ENCODE data around the gene HIBCH.
A peak's percentile ranks its signal among the peaks of the same experiment; 100 is the strongest.

Gene HIBCH

GRCh38 chr2:190183539-190183938, 136.1 kb downstream of the HIBCH start:
- DNase-seq (ENCODE audit: low read depth) = no peak
- TF ChIP-seq CTCF (IDR thresholded peaks at IDR 0.05; ENCODE audit: low read depth, low read length, missing control alignments) = no peak
- H3K4me3 ChIP-seq (ENCODE audit: low read depth, low read length) = no peak overlapping the region

DNA sequence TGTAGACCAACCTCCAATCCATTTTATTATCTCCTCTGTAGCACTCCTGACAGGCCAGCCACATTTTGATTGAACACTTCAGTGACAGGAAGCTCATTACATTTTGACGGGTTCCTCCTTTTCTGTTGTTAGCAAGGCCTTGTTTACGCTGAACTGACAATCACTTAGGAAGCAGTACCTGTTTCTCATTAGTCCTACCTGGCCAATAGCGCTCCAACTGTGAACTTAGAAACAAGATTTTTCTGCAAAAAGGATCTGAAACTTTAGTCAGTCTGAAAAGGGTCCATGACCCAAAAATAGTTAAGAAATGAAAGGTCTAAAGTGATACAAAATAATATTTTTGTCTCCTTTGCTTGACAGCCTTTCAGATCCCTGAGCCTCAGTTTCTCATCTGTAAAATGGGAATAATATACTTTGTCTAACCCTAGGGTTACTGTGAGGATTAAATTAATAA, 137.5 kb downstream of the HIBCH start:
- peak; percentile 55 for DNase-seq (ENCODE audit: low read depth)

DNA sequence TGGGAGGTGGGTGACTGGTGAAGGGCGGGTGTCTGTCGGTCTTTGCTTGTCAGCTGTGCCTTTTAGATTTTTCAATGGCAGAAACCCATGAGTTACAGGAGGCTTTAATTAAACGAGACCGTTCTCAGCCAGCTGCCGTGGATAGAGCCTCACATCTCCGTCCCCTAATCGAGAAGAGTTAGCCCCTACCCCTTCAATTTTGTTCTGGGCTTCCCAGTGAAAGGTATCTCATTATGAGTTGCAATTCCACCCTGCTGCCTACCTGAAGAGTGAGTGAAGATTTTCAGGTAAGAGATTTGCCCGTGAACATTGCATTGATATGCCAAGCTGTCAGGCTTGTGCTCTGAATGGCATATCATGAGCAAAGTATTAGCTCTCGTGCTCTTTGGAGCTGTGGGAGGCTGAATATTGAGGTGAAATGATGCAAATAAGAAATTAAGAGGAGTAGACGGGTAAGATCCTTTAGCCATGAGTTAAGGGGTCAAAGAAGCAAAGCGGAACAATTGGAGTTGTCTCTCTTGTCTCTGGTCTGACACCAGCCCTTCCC, 138.4 kb downstream of the HIBCH start:
- no peak for DNase-seq (ENCODE audit: low read depth)
- peak overlapping the region; percentile 84 for H3K4me3 ChIP-seq (ENCODE audit: low read depth, low read length)
- TF ChIP-seq CTCF (IDR thresholded peaks at IDR 0.05; ENCODE audit: low read depth, low read length, missing control alignments) = no peak

More for the DNA sequence above, 137.5 kb downstream of the HIBCH start:
- H3K4me3 ChIP-seq (ENCODE audit: low read depth, low read length) = peak overlapping the region; percentile 6; the same call in 1 of the 2 replicates
- TF ChIP-seq CTCF (IDR thresholded peaks at IDR 0.05; ENCODE audit: low read depth, low read length, missing control alignments) = no peak

DNA sequence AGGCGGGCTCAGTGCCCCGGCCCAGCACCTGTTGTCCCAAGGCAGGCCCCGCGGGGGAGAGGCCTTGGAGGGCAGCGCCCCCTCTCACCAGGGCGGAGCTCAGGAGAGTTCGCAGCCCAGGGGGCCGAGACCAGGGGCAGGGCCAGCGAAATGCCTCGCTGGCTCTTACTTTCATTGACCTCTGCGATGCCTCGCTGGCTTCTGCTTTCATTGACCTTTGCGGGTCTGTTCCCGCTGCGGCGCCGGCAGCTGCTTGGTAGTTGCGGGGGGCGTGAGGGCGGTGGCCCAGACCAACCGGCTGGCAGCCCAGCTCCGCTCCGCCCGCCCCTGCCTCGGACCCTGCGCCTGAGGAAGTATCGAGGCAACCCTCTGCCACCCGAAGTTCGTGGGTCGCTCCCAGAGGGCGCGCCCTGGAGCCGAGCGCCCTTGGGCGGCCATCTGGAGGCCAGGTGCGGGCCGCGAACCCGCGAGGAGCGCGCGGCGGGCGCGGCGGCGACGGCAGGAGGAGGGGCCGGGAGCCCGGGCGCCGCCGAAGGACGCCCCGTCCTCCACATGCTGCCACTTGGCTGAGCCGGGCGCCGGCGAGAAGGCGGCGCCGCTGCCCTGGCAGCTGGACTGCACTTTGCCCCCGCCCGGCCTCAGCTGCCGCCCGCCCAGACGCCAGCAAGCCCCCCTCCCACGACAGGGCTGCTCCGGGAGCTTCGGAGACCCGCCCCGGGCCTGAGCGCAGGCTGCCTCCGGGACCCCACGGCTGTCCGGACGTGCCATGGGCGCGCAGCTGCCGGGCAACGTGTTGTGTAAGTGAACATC, 139.1 kb downstream of the HIBCH start:
- peak; percentile 66 for TF ChIP-seq CTCF (IDR thresholded peaks at IDR 0.05; ENCODE audit: low read depth, low read length, missing control alignments)
- peak; percentile 43 for DNase-seq (ENCODE audit: low read depth)
- H3K4me3 ChIP-seq (ENCODE audit: low read depth, low read length) = peak overlapping the region; percentile 84

DNA sequence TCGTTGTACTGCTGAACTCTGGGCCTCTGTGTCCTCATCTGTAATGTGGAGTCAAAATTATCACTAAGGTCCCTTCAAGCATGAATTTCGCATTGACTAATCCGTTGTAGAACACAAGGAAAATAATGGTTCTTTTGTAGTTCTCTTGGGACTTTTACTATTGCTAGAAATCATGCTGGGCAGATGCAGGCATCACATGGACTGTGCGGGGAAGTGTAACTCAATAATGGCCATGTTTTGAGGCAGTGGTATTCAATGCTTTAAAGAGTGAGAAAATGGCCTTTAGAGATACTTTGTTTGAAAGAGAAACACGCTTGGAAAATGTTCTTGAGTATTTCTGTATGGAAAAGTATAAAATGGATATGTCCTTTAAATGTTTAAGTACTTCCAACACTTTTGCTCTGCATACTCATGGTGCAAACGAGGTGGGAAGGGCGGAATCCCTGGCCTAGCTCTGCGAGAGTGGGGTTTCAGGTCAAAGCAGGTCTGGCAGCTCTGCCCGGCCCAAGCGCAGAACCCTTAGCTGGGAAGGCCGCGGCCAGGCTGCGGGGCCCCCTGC, 139.8 kb downstream of the HIBCH start:
- TF ChIP-seq CTCF (IDR thresholded peaks at IDR 0.05; ENCODE audit: low read depth, low read length, missing control alignments) = no peak
- peak overlapping the region; percentile 84 for H3K4me3 ChIP-seq (ENCODE audit: low read depth, low read length)
- no peak for DNase-seq (ENCODE audit: low read depth)

GRCh38 chr2:190178066-190178722, 141.4 kb downstream of the HIBCH start:
- no peak for TF ChIP-seq CTCF (IDR thresholded peaks at IDR 0.05; ENCODE audit: low read depth, low read length, missing control alignments)
- no peak overlapping the region for H3K4me3 ChIP-seq (ENCODE audit: low read depth, low read length)
- no peak for DNase-seq (ENCODE audit: low read depth)
